Retinal pigment epithelial cell (primary cell): ENCODE results near the gene OR10AD1.

ENCODE experiments used
- DNase-seq: peaks from one replicate; pipeline ENCODE4 v3.0.0-alpha.2; 2010; ENCODE audit warnings: low read depth
- H3K4me3 ChIP-seq: 2 replicates; pipeline ENCODE4 v1.5.1; 2011; ENCODE audit warnings: mild to moderate bottlenecking, low read length, control low read depth, moderate library complexity
- CTCF ChIP-seq: conservative IDR thresholded peaks from 2 replicates; pipeline ENCODE4 v1.5.1; 2011; ENCODE audit warnings: low read depth, low read length, control low read depth, inconsistent platforms

The OR10AD1 gene

GRCh38 chr12:48191096-48191495, 12.0 kb downstream of the OR10AD1 start:
- H3K4me3 ChIP-seq: no peak overlapping the region
- DNase-seq: no peak
- no peak for TF ChIP-seq CTCF

GRCh38 chr12:48189331-48190125, 13.6 kb downstream of the OR10AD1 start:
- no peak overlapping the region for H3K4me3 ChIP-seq
- no peak for DNase-seq
- TF ChIP-seq CTCF: peak; percentile 92

GRCh38 chr12:48187916-48188695, 15.0 kb downstream of the OR10AD1 start:
- no peak for DNase-seq
- no peak overlapping the region for H3K4me3 ChIP-seq
- TF ChIP-seq CTCF: no peak

- DNase-seq: no peak
- no peak for TF ChIP-seq CTCF
- no peak overlapping the region for H3K4me3 ChIP-seq
Measured at GRCh38 chr12:48185181-48185919, 17.7 kb downstream of the OR10AD1 start.

- H3K4me3 ChIP-seq: no peak overlapping the region
- no peak for TF ChIP-seq CTCF
- no peak for DNase-seq
Measured at GRCh38 chr12:48184549-48184922, 18.6 kb downstream of the OR10AD1 start.

- TF ChIP-seq CTCF: no peak
- DNase-seq: no peak
- H3K4me3 ChIP-seq: peak overlapping the region; percentile 49
Measured at GRCh38 chr12:48183876-48184548, 19.1 kb downstream of the OR10AD1 start.
